ENCODE results near the gene KISS1. TPM values are rescaled to one million over a fixed set of nuclear protein-coding genes. Genes with fewer than 3 reads are reported as not detected.

The KISS1 gene
- total RNA-seq, 1 experiment from 2014 or later, result 0.35 TPM

DNA sequence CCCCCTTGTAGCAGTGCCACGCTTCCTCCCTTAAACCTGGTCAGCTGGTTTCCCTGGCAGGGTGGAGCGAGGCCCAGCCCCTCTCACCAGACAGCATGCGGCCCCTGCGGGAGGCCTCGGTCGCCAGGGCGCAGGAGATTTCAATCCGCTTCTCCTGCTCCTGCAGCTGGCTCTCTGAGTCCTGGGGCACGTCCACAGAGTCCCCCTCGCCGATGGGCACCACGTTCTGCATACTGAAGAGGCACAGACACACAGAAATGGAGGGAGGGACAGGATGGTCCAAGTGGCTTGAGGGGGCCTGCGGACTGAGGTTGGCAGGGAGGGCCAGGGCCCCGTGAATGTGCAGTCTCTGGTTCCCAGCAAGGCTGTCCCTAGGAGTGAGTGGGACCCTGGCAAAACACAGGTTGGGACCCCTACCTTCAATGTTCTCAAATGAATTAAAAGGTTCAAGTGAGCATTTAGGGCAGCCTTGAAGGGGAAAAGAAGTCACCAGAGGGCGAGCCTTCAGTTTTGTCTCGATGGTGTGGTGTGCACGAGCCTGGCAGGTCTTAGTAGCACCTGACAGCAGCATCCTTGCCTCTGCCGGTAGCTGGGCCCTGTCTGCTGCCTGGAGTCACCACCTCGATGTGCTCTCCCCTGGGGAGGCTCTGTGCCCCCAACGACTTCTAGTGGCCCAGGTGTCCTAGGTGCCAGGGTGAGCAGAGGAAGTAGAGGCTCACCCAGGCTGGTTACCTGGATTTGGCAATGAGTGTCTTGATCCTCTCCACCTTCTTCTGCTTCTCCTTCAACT is 31.9 kb upstream of the KISS1 start:
- Mint-ChIP-seq H3K4me3 (no peak overlapping the region), H3K9me3 (peaks cover 4% of the 10 kb centered on the region; the same call in 1 of the 2 replicates), H3K36me3 (peaks cover 4% of the 10 kb centered on the region), H3K27me3 (ENCODE audit: low read depth) (no peaks in the 10 kb centered on the region), H3K4me1 (peaks cover 7% of the 10 kb centered on the region), H3K27ac (no peak overlapping the region)
- DNase-seq (ENCODE audit: low spot score) (no peak), ATAC-seq (no peak)
- POLR2A ChIA-PET, result no interaction called here
- TF ChIP-seq ZNF317 (CRISPR knock-in tag; IDR thresholded peaks at IDR 0.05; ENCODE audit: borderline replicate concordance, low read depth) (no peak), ZNF121 (CRISPR knock-in tag; IDR thresholded peaks at IDR 0.05) (no peak)
- TF ChIP-seq, protein P1, sequence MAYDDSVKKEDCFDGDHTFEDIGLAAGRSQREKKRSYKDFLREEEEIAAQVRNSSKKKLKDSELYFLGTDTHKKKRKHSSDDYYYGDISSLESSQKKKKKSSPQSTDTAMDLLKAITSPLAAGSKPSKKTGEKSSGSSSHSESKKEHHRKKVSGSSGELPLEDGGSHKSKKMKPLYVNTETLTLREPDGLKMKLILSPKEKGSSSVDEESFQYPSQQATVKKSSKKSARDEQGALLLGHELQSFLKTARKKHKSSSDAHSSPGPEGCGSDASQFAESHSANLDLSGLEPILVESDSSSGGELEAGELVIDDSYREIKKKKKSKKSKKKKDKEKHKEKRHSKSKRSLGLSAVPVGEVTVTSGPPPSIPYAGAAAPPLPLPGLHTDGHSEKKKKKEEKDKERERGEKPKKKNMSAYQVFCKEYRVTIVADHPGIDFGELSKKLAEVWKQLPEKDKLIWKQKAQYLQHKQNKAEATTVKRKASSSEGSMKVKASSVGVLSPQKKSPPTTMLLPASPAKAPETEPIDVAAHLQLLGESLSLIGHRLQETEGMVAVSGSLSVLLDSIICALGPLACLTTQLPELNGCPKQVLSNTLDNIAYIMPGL (CRISPR knock-in tag; IDR thresholded peaks at IDR 0.05), result no peak
- CTCF ChIA-PET, result interaction anchor here (1.3 to 3.4 kb wide), 4 partner anchors 14 to 66 kb away, joined by 4 to 11 read pairs (median 8); partner anchors contain the start of gene GOLT1A

DNA sequence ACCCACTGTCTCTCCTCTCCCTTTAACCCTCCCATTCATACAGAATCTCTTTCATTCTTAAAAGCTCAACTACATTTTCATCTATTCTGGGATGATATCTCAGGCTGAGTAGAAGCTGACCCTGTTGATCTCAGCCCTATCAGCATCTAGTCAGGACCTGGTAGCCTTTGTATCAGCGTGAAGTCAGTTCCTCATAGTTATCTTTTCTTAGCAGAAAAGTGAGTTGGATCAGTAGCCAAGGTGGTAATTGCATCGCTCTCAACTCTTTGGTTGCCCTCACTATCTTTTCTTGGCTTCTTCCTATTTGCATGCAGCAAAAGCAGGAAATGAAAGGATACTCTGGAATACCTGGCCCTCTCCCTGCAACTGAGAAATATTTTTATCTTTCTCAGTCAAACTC is 31.1 kb upstream of the KISS1 start:
- H3K4me1 Mint-ChIP-seq, result peaks cover 7% of the 10 kb centered on the region
- CTCF ChIA-PET, result interaction anchor here (3.1 to 3.4 kb wide), 2 partner anchors 13 to 20 kb away, joined by 10 to 11 read pairs; partner anchors contain the start of gene GOLT1A
- TF ChIP-seq AFF4 (CRISPR knock-in tag; IDR thresholded peaks at IDR 0.05; ENCODE audit: borderline replicate concordance) (no peak), NFATC4 (CRISPR knock-in tag; IDR thresholded peaks at IDR 0.05) (no peak), ATF3 (CRISPR knock-in tag; conservative IDR thresholded peaks at IDR 0.05) (no peak), CBFB (CRISPR knock-in tag; IDR thresholded peaks at IDR 0.05; ENCODE audit: low read depth) (no peak), ETV6 (CRISPR knock-in tag; IDR thresholded peaks at IDR 0.05) (no peak), TP53 (CRISPR knock-in tag; IDR thresholded peaks at IDR 0.05) (no peak), CREM (CRISPR knock-in tag; IDR thresholded peaks at IDR 0.05) (no peak), ESRRA (CRISPR knock-in tag; IDR thresholded peaks at IDR 0.05; ENCODE audit: borderline replicate concordance) (no peak), GRHL2 (CRISPR knock-in tag; IDR thresholded peaks at IDR 0.05; ENCODE audit: insufficient replicate concordance, severe bottlenecking) (no peak), CREB1 (CRISPR knock-in tag; IDR thresholded peaks at IDR 0.05) (no peak)
- TF ChIP-seq, protein P2, sequence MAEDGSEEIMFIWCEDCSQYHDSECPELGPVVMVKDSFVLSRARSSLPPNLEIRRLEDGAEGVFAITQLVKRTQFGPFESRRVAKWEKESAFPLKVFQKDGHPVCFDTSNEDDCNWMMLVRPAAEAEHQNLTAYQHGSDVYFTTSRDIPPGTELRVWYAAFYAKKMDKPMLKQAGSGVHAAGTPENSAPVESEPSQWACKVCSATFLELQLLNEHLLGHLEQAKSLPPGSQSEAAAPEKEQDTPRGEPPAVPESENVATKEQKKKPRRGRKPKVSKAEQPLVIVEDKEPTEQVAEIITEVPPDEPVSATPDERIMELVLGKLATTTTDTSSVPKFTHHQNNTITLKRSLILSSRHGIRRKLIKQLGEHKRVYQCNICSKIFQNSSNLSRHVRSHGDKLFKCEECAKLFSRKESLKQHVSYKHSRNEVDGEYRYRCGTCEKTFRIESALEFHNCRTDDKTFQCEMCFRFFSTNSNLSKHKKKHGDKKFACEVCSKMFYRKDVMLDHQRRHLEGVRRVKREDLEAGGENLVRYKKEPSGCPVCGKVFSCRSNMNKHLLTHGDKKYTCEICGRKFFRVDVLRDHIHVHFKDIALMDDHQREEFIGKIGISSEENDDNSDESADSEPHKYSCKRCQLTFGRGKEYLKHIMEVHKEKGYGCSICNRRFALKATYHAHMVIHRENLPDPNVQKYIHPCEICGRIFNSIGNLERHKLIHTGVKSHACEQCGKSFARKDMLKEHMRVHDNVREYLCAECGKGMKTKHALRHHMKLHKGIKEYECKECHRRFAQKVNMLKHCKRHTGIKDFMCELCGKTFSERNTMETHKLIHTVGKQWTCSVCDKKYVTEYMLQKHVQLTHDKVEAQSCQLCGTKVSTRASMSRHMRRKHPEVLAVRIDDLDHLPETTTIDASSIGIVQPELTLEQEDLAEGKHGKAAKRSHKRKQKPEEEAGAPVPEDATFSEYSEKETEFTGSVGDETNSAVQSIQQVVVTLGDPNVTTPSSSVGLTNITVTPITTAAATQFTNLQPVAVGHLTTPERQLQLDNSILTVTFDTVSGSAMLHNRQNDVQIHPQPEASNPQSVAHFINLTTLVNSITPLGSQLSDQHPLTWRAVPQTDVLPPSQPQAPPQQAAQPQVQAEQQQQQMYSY (CRISPR knock-in tag; IDR thresholded peaks at IDR 0.05), result no peak
- TF ChIP-seq, protein P3, sequence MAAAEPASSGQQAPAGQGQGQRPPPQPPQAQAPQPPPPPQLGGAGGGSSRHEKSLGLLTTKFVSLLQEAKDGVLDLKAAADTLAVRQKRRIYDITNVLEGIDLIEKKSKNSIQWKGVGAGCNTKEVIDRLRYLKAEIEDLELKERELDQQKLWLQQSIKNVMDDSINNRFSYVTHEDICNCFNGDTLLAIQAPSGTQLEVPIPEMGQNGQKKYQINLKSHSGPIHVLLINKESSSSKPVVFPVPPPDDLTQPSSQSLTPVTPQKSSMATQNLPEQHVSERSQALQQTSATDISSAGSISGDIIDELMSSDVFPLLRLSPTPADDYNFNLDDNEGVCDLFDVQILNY (CRISPR knock-in tag; IDR thresholded peaks at IDR 0.05), result no peak
- TF ChIP-seq, protein P4, sequence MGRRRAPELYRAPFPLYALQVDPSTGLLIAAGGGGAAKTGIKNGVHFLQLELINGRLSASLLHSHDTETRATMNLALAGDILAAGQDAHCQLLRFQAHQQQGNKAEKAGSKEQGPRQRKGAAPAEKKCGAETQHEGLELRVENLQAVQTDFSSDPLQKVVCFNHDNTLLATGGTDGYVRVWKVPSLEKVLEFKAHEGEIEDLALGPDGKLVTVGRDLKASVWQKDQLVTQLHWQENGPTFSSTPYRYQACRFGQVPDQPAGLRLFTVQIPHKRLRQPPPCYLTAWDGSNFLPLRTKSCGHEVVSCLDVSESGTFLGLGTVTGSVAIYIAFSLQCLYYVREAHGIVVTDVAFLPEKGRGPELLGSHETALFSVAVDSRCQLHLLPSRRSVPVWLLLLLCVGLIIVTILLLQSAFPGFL (CRISPR knock-in tag; IDR thresholded peaks at IDR 0.05; ENCODE audit: borderline replicate concordance), result no peak
- TF ChIP-seq, protein P5, sequence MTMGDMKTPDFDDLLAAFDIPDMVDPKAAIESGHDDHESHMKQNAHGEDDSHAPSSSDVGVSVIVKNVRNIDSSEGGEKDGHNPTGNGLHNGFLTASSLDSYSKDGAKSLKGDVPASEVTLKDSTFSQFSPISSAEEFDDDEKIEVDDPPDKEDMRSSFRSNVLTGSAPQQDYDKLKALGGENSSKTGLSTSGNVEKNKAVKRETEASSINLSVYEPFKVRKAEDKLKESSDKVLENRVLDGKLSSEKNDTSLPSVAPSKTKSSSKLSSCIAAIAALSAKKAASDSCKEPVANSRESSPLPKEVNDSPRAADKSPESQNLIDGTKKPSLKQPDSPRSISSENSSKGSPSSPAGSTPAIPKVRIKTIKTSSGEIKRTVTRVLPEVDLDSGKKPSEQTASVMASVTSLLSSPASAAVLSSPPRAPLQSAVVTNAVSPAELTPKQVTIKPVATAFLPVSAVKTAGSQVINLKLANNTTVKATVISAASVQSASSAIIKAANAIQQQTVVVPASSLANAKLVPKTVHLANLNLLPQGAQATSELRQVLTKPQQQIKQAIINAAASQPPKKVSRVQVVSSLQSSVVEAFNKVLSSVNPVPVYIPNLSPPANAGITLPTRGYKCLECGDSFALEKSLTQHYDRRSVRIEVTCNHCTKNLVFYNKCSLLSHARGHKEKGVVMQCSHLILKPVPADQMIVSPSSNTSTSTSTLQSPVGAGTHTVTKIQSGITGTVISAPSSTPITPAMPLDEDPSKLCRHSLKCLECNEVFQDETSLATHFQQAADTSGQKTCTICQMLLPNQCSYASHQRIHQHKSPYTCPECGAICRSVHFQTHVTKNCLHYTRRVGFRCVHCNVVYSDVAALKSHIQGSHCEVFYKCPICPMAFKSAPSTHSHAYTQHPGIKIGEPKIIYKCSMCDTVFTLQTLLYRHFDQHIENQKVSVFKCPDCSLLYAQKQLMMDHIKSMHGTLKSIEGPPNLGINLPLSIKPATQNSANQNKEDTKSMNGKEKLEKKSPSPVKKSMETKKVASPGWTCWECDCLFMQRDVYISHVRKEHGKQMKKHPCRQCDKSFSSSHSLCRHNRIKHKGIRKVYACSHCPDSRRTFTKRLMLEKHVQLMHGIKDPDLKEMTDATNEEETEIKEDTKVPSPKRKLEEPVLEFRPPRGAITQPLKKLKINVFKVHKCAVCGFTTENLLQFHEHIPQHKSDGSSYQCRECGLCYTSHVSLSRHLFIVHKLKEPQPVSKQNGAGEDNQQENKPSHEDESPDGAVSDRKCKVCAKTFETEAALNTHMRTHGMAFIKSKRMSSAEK (CRISPR knock-in tag; IDR thresholded peaks at IDR 0.05; ENCODE audit: borderline replicate concordance), result no peak

More for the DNA sequence above, 31.1 kb upstream of the KISS1 start:
- H3K9me3 Mint-ChIP-seq, result peaks cover 4% of the 10 kb centered on the region; the same call in 1 of the 2 replicates
- peaks cover 4% of the 10 kb centered on the region for H3K36me3 Mint-ChIP-seq
- POLR2A ChIA-PET, result no interaction called here
- DNase-seq (ENCODE audit: low spot score), result no peak
- H3K27ac Mint-ChIP-seq, result no peak overlapping the region
- ATAC-seq, result no peak
- H3K4me3 Mint-ChIP-seq, result no peak overlapping the region
- no peaks in the 10 kb centered on the region for H3K27me3 Mint-ChIP-seq (ENCODE audit: low read depth)
